22Rv1 (cell line): ENCODE data around the gene MREG.
"Not testable (repeated sequence)": the region's sequence is repeated elsewhere in the genome, so short reads cannot be mapped to it uniquely, and the experiment has no call there.

Experiments used
- H3K27ac ChIP-seq: fragments of 450-650 bp; 2 replicates; pipeline ENCODE4 v1.5.1; 2017
- ZFX ChIP-seq: fragments of 450-650 bp; IDR thresholded peaks from 2 replicates; pipeline ENCODE4 v1.6.1; 2017; ENCODE audit warnings: antibody characterized with exemption, borderline replicate concordance
- TF ChIP-seq, protein P1 (sequence below): fragments of 450-650 bp; IDR thresholded peaks from 2 replicates; pipeline ENCODE4 v1.5.1; 2017; ENCODE audit warnings: mild to moderate bottlenecking

Gene MREG

GRCh38 chr2:215973145-215973792 is 40.1 kb downstream of the MREG start:
- H3K27ac ChIP-seq = no peak overlapping the region
- TF ChIP-seq ZFX = no peak
- TF ChIP-seq, protein P1, sequence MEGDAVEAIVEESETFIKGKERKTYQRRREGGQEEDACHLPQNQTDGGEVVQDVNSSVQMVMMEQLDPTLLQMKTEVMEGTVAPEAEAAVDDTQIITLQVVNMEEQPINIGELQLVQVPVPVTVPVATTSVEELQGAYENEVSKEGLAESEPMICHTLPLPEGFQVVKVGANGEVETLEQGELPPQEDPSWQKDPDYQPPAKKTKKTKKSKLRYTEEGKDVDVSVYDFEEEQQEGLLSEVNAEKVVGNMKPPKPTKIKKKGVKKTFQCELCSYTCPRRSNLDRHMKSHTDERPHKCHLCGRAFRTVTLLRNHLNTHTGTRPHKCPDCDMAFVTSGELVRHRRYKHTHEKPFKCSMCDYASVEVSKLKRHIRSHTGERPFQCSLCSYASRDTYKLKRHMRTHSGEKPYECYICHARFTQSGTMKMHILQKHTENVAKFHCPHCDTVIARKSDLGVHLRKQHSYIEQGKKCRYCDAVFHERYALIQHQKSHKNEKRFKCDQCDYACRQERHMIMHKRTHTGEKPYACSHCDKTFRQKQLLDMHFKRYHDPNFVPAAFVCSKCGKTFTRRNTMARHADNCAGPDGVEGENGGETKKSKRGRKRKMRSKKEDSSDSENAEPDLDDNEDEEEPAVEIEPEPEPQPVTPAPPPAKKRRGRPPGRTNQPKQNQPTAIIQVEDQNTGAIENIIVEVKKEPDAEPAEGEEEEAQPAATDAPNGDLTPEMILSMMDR = no peak

GRCh38 chr2:215971671-215972070 is 41.7 kb downstream of the MREG start:
- TF ChIP-seq, protein P1 = no peak
- no peak for TF ChIP-seq ZFX
- H3K27ac ChIP-seq = no peak overlapping the region

- H3K27ac ChIP-seq = not testable (repeated sequence)
These were observed 42.5 kb downstream of the MREG start for GRCh38 chr2:215970894-215971293.

DNA sequence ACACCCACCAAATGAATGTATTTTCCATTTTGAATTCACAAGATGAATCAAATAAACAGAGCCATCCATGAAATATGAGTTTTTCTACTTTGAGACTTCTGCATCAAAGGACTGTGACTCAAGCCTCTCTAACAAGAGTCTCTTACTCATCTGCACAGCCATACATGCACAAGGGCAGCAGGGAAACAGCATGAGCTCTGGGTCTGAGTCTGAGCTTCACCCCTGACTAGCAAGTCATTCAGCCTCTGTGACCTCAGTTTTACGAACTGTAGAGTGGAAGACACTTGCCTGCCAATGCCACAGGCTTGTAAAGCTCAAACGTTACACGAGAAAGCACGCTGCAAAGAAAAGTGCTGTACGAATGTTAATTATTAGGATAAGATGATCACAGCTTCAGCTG is 42.9 kb downstream of the MREG start:
- no peak overlapping the region for H3K27ac ChIP-seq
- TF ChIP-seq ZFX = no peak
- TF ChIP-seq, protein P1 = no peak

- H3K27ac ChIP-seq = no peak overlapping the region
- TF ChIP-seq, protein P1 = no peak
- TF ChIP-seq ZFX = no peak
These were observed 44.1 kb downstream of the MREG start for GRCh38 chr2:215969131-215969841.

- TF ChIP-seq, protein P1 = no peak
- TF ChIP-seq ZFX = no peak
- no peak overlapping the region for H3K27ac ChIP-seq
These were observed 44.9 kb downstream of the MREG start for GRCh38 chr2:215968499-215968898.

GRCh38 chr2:215967590-215968378 is 45.6 kb downstream of the MREG start:
- TF ChIP-seq, protein P1 = no peak
- no peak for TF ChIP-seq ZFX
- no peak overlapping the region for H3K27ac ChIP-seq
